ENCODE results near the gene SPRR5.

Gene SPRR5

GRCh38 chr1:152993186-152993585 is 46.2 kb downstream of the SPRR5 start:
- no peak for TF ChIP-seq POLR2AphosphoS5 (IDR thresholded peaks at IDR 0.05; ENCODE audit: low read depth, low read length)
- no peak for TF ChIP-seq POLR2A (IDR thresholded peaks at IDR 0.05; ENCODE audit: low read depth, low read length)
- DNase-seq (ENCODE audit: insufficient read length) (no peak), FAIRE-seq (no peak)

GRCh38 chr1:152995842-152996241 is 48.8 kb downstream of the SPRR5 start:
- no peak for DNase-seq (ENCODE audit: insufficient read length)
- no peak for TF ChIP-seq POLR2AphosphoS5 (IDR thresholded peaks at IDR 0.05; ENCODE audit: low read depth, low read length)
- TF ChIP-seq TAF1 (IDR thresholded peaks at IDR 0.05; ENCODE audit: borderline replicate concordance, low read depth, low read length): no peak
- TF ChIP-seq POLR2A (IDR thresholded peaks at IDR 0.05; ENCODE audit: low read depth, low read length): no peak
- no peak for FAIRE-seq

GRCh38 chr1:152996633-152997400 is 49.8 kb downstream of the SPRR5 start:
- no peak for FAIRE-seq
- no peak for TF ChIP-seq TAF1 (IDR thresholded peaks at IDR 0.05; ENCODE audit: borderline replicate concordance, low read depth, low read length)
- no peak for TF ChIP-seq POLR2A (IDR thresholded peaks at IDR 0.05; ENCODE audit: low read depth, low read length)
- no peak for TF ChIP-seq POLR2AphosphoS5 (IDR thresholded peaks at IDR 0.05; ENCODE audit: low read depth, low read length)
- no peak for DNase-seq (ENCODE audit: insufficient read length)

- FAIRE-seq: no peak
- TF ChIP-seq TAF1 (IDR thresholded peaks at IDR 0.05; ENCODE audit: borderline replicate concordance, low read depth, low read length): no peak
- no peak for TF ChIP-seq POLR2A (IDR thresholded peaks at IDR 0.05; ENCODE audit: low read depth, low read length)
- TF ChIP-seq POLR2AphosphoS5 (IDR thresholded peaks at IDR 0.05; ENCODE audit: low read depth, low read length): no peak
Observed at GRCh38 chr1:152997901-152998300, 50.9 kb downstream of the SPRR5 start.

GRCh38 chr1:152998476-152998875 is 51.5 kb downstream of the SPRR5 start:
- FAIRE-seq (no peak), DNase-seq (ENCODE audit: insufficient read length) (no peak)
- TF ChIP-seq POLR2A (IDR thresholded peaks at IDR 0.05; ENCODE audit: low read depth, low read length): no peak
- TF ChIP-seq TAF1 (IDR thresholded peaks at IDR 0.05; ENCODE audit: borderline replicate concordance, low read depth, low read length): no peak
- no peak for TF ChIP-seq POLR2AphosphoS5 (IDR thresholded peaks at IDR 0.05; ENCODE audit: low read depth, low read length)

More at GRCh38 chr1:152997901-152998300, 50.9 kb downstream of the SPRR5 start:
- no peak for DNase-seq (ENCODE audit: insufficient read length)

All from GM12892 (cell line).